B cell (primary cell): ENCODE results near the gene HRK. TPM values are rescaled to one million over a fixed set of nuclear protein-coding genes. Genes with fewer than 3 reads are reported as not detected.

ENCODE experiments used
- ATAC-seq: fragments of 200-7000 bp; cut with Tn5 transposase; one replicate; pipeline ENCODE4 v1.10.0; 2021; ENCODE audit warnings: low read depth, mild to moderate bottlenecking, moderate number of reproducible peaks, moderate library complexity
- CTCF ChIA-PET: fragments of 350-600 bp; sonication (Branson Sonifier 250); formaldehyde crosslinking; loops from one replicate; lab custom pipeline; 2021; ENCODE audit warnings: antibody characterized with exemption, inconsistent platforms; lab: Charles Lee
- POLR2A ChIA-PET: fragments of 350-600 bp; sonication (Branson Sonifier 250); formaldehyde crosslinking; loops from one replicate; lab custom pipeline; 2021; ENCODE audit warnings: antibody characterized with exemption; lab: Charles Lee
- DNase-seq: peaks from one replicate; pipeline ENCODE4 v3.0.0; 2013
- H2AFZ ChIP-seq: 2 replicates; pipeline ENCODE4 v1.6.1; 2012; ENCODE audit warnings: mild to moderate bottlenecking, low read depth, low read length; ENCODE audit not compliant: insufficient read depth, poor library complexity, severe bottlenecking
- H3K27ac ChIP-seq, 2 donors: 1 replicate in 1 of 2; 2 replicates in 1 of 2; pipeline ENCODE4 v1.5.1; 2012 to 2013; ENCODE audit warnings: low read length in 2 of 2, mild to moderate bottlenecking in 2 of 2, moderate library complexity in 1 of 2
- H3K27me3 ChIP-seq, 4 experiments: fragments of 200-600 bp in 1 of 4; sonication (generic) in 1 of 4; replicated peaks in 1 of 4; 1 replicate in 2 of 4; 2 replicates in 2 of 4; pipeline versions ENCODE4 v1.6.1 to v1.7.0; 2013 to 2016; ENCODE audit warnings: low read length in 3 of 4, mild to moderate bottlenecking in 2 of 4, mixed read lengths in 1 of 4, moderate library complexity in 1 of 4; ENCODE audit not compliant: insufficient read depth in 4 of 4, control insufficient read depth in 3 of 4; ENCODE audit errors: control extremely low read depth in 1 of 4
- H3K36me3 ChIP-seq, 2 experiments: replicated peaks in 1 of 2; 1 replicate in 1 of 2; 2 replicates in 1 of 2; pipeline versions ENCODE4 v1.6.1 to v1.7.1; 2013; ENCODE audit warnings: low read length in 1 of 2; ENCODE audit not compliant: insufficient read depth in 2 of 2, control insufficient read depth in 1 of 2; ENCODE audit errors: control extremely low read depth in 1 of 2, extremely low read depth in 1 of 2
- H3K4me1 ChIP-seq, 2 donors: fragments of 200-600 bp in 1 of 2; sonication (generic) in 1 of 2; 1 replicate in 1 of 2; 2 replicates in 1 of 2; pipeline versions ENCODE4 v1.5.1 to v1.6.1; 2013 to 2017; ENCODE audit warnings: low read length in 2 of 2; ENCODE audit not compliant: control insufficient read depth in 2 of 2, insufficient read depth in 2 of 2
- H3K4me2 ChIP-seq: replicated peaks from 2 replicates; pipeline ENCODE3; 2012; ENCODE audit warnings: mild to moderate bottlenecking, low read depth, low read length; ENCODE audit not compliant: poor library complexity, severe bottlenecking
- H3K4me3 ChIP-seq, 5 experiments: fragments of 200-600 bp in 1 of 5; sonication (generic) in 1 of 5; 1 replicate in 3 of 5; 2 replicates in 2 of 5; pipeline versions ENCODE4 v1.5.1 to v1.7.0; 2011 to 2016; ENCODE audit warnings: low read length in 4 of 5, mild to moderate bottlenecking in 4 of 5, low read depth in 2 of 5, control low read depth in 1 of 5, moderate library complexity in 1 of 5; ENCODE audit not compliant: insufficient read depth in 1 of 5; ENCODE audit errors: control extremely low read depth in 1 of 5, extremely low read depth in 1 of 5
- H3K79me2 ChIP-seq: fragments of 200-600 bp; sonication (generic); one replicate; pipeline ENCODE4 v1.6.0; 2016; ENCODE audit warnings: low read length; ENCODE audit not compliant: control insufficient read depth, insufficient read depth
- H3K9ac ChIP-seq: fragments of 200-600 bp; sonication (generic); 2 replicates; pipeline ENCODE4 v1.6.1; 2017; ENCODE audit warnings: mild to moderate bottlenecking, low read length, moderate library complexity
- H3K9me3 ChIP-seq, 3 donors: one replicate each; pipeline versions ENCODE4 v1.6.1 to v1.7.1; 2013; ENCODE audit warnings: low read length in 2 of 3; ENCODE audit not compliant: control insufficient read depth in 2 of 3, insufficient read depth in 1 of 3; ENCODE audit errors: control extremely low read depth in 1 of 3
- H4K20me1 ChIP-seq: 2 replicates; pipeline ENCODE4 v1.6.0; 2012; ENCODE audit warnings: mild to moderate bottlenecking, low read length; ENCODE audit not compliant: insufficient read depth, control insufficient read depth, poor library complexity, severe bottlenecking
- H3K27ac Mint-ChIP-seq: one replicate; pipeline ENCODE4 v1.8.0; 2021; ENCODE audit warnings: mixed read lengths
- H3K27me3 Mint-ChIP-seq: one replicate; pipeline ENCODE4 v1.8.0; 2021; ENCODE audit warnings: mixed read lengths
- H3K4me1 Mint-ChIP-seq: one replicate; pipeline ENCODE4 v1.8.0; 2021; ENCODE audit warnings: mixed read lengths
- H3K4me3 Mint-ChIP-seq: one replicate; pipeline ENCODE4 v1.8.0; 2021; ENCODE audit warnings: mixed read lengths
- H3K9me3 Mint-ChIP-seq: one replicate; pipeline ENCODE4 v1.8.0; 2022; ENCODE audit warnings: mixed read lengths; ENCODE audit not compliant: insufficient read depth
- CTCF ChIP-seq: fragments of 200-600 bp; IDR thresholded peaks from one replicate; pipeline ENCODE4 v1.8.0; 2022; ENCODE audit warnings: antibody characterized with exemption, mild to moderate bottlenecking
- EZH2 ChIP-seq: IDR thresholded peaks from 2 replicates; pipeline ENCODE4 v1.6.1; 2012; ENCODE audit warnings: borderline replicate concordance, low read depth, mild to moderate bottlenecking, moderate library complexity, low read length; ENCODE audit not compliant: insufficient read depth, poor library complexity, severe bottlenecking
- WGBS: methylation state at CpG from one replicate; pipeline ENCODE4 v1.1.5; 2013; ENCODE audit warnings: missing lambda C conversion rate; ENCODE audit not compliant: insufficient coverage; 5-methylcytosine and 5-hydroxymethylcytosine counted together
- intact Hi-C: fragments of 100-400 bp; cut with micrococcal nuclease; formaldehyde crosslinking; loops from one replicate; pipeline ENCODE4 v1.10.0; 2022
- polyA plus RNA-seq: library from polyadenylated mRNA; depleted of rRNA; stranded (reverse); fragments of >200 nt; gene quantifications from 2 replicates; pipeline ENCODE4 v1.2.3, GENCODE V29; 2012
- total RNA-seq, 2 donors: library from RNA; stranded (reverse); fragments of 120-200 nt in 1 of 2; gene quantifications; 1 replicate in 1 of 2; 2 replicates in 1 of 2; pipeline versions ENCODE4 v1.2.3 to v1.2.4, GENCODE V29; 2013 to 2022

The HRK gene
- total and polyA plus RNA-seq, 2 donors (not counting 1 experiment from before 2014, with no cell fraction given) = 1.8 to 45.1 TPM

GRCh38 chr12:116880817-116881324 is 370 bp downstream of the HRK start:
- Histone ChIP-seq H3K9me3 (peaks cover 0 to 8% (median 0%) of the 10 kb centered on the region in 3 donors), H2AFZ (peak overlapping the region; percentile 64), H3K79me2 (peaks cover 5% of the 10 kb centered on the region), H3K4me1 (peaks cover 44 to 46% of the 10 kb centered on the region in 2 donors), H3K4me3 (peak overlapping the region; percentile 42 to 81 (median 58)), H3K9ac (peak overlapping the region; percentile 65), H3K36me3 (no peaks in the 10 kb centered on the region), H4K20me1 (no peaks in the 10 kb centered on the region), H3K27ac (no peak overlapping the region), H3K27me3 (peaks cover 0 to 48% (median 19%) of the 10 kb centered on the region in 4 experiments), H3K4me2 (peak overlapping the region; percentile 92)
- Mint-ChIP-seq H3K27ac (peak overlapping the region; percentile 80), H3K4me3 (peak overlapping the region; percentile 93), H3K4me1 (peaks cover 51% of the 10 kb centered on the region), H3K9me3 (no peaks in the 10 kb centered on the region), H3K27me3 (peaks cover 30% of the 10 kb centered on the region)
- under 1% methylated on average over 64 of the region's 65 CpGs for WGBS
- peak; percentile 80 for ATAC-seq
- ChIA-PET POLR2A (interaction anchor here (0.6 to 1.8 kb wide), 7 partner anchors 23 to 320 kb away, joined by 3 to 8 read pairs (median 4); partner anchors contain the start of gene RNFT2), CTCF (interaction anchor here (0.9 to 6.3 kb wide), 18 partner anchors 18 to 321 kb away, joined by 3 to 69 read pairs (median 6); partner anchors contain the start of genes MAP1LC3B2, RNFT2 and SPRING1)
- DNase-seq = peak; percentile 79
- peak; percentile 9 for TF ChIP-seq CTCF
- TF ChIP-seq EZH2 = no peak
- intact Hi-C loops = loop anchor here (1.0 to 5.0 kb wide), 4 partner anchors 20 to 124 kb away; no protein-coding TSS in a partner anchor
